ELR (cell line): ENCODE measurements around the gene RRAGB.
"Not testable (repeated sequence)": the region's sequence is repeated elsewhere in the genome, so short reads cannot be mapped to it uniquely, and the experiment has no call there.

Source experiments
- DNase-seq: peaks from one replicate; pipeline ENCODE4 v3.0.0-alpha.2; 2015; ENCODE audit warnings: low read depth

RRAGB gene

DNA sequence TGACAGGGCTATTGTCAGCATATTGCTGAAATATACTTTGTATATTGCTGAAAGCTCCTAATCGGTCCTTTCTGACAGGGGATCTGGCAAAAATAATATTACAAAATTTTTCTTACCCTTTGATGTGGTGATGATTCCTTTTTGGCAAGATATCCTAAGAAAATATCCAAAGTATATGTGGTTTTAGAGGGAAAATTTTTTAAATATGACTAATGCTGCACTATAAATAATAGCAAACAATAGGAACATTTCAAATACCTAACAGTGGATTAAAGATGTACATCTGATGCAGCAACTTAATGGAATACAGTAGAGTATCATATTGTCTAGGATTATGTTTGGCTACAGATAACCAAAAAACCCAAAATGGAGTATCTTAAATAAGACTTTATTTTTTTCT, 49.6 kb downstream of the RRAGB start:
- peak; percentile 25 for DNase-seq

- not testable (repeated sequence) for DNase-seq
Observed at GRCh38 chrX:55774419-55774818, 56.9 kb downstream of the RRAGB start.

GRCh38 chrX:55777596-55777995, 60.0 kb downstream of the RRAGB start:
- DNase-seq: no peak

- no peak for DNase-seq
Observed at GRCh38 chrX:55778322-55778721, 60.8 kb downstream of the RRAGB start.

- DNase-seq: peak; percentile 16
Observed at GRCh38 chrX:55783723-55784122, 66.2 kb downstream of the RRAGB start.

DNA sequence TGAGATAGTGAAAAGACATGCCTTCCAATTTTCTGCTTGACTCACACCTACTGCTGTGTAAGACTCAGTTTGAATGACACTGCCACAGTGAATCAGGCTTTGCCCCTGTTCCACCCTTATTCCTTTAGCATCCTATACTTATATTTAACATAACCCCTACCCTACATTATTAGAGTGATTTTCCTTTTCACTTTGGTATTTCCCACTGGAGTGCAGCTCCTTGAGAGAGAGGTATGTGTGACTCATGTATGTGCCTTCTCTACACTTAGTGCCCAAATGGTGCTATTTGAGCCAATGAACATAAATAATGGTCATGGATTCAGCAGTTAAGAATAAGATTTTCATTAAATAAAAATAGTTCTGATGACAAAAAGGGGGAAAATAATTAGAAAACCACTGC, 69.5 kb downstream of the RRAGB start:
- no peak for DNase-seq

DNA sequence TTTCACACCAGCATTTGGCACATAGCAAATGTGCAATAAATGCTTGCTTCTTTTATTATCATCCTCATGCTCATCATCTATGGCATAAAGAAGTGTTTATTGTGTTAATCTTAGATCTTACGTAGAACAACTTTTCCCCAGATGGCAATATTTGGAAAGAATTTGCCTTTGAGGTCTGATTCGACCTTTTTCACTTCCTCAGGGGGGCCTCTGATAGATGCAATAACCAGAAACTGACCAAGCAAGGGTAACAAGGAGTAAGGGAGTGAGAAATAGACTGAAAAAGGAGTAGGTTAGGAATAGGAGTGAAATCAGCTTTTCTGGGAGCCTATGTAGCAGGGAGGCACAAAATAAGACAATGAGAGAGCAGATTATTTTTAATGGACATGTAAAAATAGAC, 70.2 kb downstream of the RRAGB start:
- DNase-seq: no peak

GRCh38 chrX:55794405-55794804, 76.9 kb downstream of the RRAGB start:
- DNase-seq: no peak

DNA sequence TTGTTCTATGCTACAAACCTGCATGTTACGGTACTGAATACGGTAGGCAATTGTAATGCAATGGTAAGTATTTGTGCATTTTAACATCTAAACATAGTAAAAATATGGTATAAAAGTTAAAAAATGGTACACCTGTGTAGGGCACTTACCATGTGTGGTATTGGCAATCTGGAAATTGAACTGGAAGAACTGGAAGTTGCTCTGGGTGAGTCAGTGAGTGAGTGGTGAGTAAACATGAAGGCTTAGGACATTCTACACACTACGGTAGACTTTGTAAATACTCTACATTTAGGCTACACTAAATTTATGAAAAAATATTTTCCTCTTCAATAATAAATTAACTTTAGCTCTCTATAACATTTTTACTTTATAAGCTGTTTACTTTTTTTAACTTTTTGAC, 78.9 kb downstream of the RRAGB start:
- DNase-seq: no peak

DNA sequence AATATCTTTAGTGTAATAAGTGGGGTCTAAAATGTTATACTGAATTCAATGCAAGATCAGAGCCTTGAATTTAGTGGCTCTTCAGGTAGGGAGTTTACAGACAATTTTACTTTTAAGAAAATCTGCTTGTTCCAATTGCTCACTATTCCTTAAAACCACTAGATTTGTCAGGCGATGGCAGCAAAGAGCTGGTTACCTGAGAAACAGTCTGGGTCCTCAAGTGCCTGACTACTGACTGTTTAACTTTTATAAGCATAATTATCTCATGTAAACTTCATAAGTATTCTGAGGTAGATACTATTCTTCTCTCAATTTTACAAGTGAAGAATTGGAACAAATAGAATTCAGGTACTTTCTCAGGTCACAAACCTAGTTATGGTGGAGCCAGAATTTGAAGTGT, 84.3 kb downstream of the RRAGB start:
- DNase-seq: no peak
